NCI-H345 treated with DMSO at 0.1 percent for 48 hours (cell line): ENCODE data around the gene UPK1A.
"Not testable (repeated sequence)": the region's sequence is repeated elsewhere in the genome, so short reads cannot be mapped to it uniquely, and the experiment has no call there.

Experiments
- DNase-seq: peaks from one replicate; lab custom pipeline; 2025; ENCODE audit not compliant: unreplicated experiment; lab: John Stamatoyannopoulos, UW

The UPK1A gene

DNA sequence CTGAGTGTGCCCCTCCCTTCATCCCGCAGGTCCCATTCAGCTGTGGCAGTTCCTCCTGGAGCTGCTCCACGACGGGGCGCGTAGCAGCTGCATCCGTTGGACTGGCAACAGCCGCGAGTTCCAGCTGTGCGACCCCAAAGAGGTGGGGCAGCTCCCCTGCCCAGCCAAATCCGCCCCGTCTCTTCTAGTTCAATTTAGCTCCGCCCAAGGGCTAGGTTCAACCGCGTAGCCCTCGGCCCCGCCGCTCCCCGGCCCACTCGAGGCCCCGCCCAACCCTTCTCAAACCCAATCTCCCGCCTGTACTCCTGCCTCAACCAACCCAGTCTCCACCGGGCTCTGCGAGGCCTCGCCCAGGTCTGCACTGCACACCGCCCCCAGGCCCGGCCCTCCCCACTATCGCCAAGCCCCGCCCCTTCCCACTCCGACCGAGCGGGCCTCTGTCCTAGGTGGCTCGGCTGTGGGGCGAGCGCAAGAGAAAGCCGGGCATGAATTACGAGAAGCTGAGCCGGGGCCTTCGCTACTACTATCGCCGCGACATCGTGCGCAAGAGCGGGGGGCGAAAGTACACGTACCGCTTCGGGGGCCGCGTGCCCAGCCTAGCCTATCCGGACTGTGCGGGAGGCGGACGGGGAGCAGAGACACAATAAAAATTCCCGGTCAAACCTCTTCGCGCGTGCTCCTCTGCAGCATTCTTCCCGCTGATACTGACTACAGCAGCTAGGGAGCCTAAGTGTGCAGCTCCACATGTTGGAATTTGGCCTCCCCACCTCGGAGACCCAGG, 21.9 kb upstream of the UPK1A start:
- peak; percentile 100 for DNase-seq

- peak; percentile 94 for DNase-seq
These were observed 21.2 kb upstream of the UPK1A start for GRCh38 chr19:35644987-35645679.

DNA sequence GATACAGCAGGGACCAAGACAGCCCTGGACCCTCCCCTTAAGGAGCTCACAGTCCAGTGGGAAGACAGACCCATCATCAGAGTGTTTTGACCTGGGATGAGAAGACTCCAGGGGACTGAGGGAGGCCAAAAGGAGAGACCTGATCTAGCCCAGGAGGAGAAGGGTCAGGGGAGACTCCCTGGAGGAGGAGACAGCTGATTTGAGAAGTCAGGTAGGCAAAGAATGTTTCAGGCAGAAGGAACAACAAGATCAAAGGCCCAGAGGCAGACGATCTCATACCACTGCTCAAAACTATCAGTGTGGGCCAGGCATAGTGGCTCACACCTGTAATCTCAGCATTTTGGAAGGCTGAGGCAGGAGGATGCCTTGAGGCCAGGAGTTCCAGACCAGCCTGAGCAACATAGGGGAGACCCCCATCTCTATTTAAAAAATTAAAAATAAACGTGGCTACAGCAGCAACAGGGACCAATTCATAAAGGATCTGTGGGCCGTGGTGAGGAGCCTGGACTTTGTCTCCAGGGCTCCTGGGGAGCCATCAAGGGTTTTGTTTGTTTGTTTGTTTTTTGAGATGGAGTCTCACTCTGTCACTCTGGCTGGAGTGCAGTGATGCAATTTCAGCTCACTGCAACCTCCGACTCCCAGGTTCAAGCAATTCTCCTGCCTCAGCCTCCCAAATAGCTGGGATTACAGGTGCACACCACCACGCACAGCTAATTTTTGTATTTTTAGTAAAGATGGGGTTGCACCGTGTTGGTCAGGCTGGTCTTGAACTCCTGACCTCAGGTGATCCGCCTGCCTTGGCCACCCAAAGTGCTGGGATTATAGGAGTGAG, 20.4 kb upstream of the UPK1A start:
- no peak for DNase-seq

DNA sequence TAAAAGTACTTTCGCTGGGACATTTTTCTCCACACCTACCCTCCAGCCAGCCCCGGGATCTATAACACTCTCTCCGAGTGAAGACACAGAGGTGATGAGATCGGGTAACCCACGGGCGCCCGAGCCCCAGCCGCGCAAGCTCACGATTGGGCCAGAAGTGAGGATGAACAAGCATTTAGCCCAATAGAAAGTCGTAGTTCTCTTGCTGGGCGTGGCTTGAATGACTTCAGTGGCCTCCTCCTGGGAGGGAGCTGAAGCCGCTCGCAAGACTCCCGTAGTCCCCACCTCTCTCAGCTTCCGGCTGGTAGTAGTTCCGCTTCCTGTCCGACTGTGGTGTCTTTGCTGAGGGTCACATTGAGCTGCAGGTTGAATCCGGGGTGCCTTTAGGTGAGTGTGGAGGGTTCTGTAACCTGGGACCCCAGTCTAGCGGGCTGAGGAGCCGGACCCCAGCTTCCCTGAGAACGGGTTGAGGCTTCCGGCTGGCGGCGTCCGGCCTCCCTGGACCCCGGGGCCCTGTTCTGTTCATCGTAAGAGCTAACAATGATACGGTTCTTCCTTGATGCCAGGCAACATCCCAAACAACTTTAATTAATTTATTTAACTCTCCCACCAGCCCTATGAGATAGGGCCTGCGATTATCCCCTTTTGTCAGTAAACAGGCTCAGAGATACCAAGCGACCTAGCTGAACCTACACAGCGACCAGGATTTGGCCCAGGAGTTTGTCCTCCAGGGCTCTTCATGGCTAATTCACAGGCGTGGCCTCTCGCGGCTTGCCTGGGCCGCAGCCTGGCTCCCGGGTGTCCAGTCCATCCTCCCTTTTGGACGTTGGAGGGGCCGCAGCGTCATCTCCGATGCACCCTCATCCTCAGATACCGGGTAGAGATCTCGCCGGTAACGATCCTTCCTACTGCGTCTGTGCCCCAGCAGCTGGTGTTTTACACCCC, 18.0 kb upstream of the UPK1A start, which contains the start of gene COX6B1:
Gene COX6B1 (plus strand): TSS at position 307 of the 945 bp plus-strand sequence. CDS start 2,921 bp downstream, outside the sequence.
- peak; percentile 100 for DNase-seq

DNA sequence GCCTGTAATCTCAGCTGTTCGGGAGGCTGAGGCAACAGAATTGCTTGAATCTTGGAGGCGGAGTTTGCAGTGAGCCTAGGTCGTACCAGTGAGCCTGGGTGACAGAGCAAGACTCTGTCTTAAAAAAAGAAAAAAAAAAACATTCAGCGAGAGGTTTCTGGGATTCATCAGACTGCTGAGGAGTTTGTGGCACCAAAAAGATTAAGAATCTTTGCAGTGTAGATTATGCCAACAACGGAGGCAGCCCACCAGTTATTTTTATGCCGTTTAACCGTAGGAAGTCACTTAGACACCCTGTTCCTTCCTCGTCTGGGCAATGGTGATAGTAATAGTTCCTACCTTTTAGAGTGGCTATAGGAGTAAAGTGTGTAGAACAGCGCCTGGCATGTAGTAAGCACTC, 15.7 kb upstream of the UPK1A start:
- DNase-seq, result no peak

DNA sequence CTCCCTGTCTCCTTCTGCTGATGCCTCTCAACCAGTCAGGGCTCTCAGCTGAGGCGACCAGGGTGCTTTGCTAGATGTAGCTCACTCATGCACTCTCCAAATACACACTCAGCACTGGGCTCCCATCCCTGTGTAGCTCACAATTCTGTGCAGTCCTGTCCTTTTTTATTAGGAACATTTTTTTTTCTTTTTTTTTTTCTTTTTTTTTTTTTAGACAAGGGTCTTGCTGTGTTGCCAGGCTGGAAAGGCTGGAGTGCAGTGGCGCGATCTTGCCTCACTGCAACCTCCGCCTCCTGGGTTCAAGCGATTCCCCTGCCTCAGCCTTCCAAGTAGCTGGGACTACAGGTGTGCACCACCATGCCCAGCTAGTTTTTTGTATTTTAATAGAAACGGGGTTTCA, 11.5 kb upstream of the UPK1A start:
- not testable (repeated sequence) for DNase-seq

DNA sequence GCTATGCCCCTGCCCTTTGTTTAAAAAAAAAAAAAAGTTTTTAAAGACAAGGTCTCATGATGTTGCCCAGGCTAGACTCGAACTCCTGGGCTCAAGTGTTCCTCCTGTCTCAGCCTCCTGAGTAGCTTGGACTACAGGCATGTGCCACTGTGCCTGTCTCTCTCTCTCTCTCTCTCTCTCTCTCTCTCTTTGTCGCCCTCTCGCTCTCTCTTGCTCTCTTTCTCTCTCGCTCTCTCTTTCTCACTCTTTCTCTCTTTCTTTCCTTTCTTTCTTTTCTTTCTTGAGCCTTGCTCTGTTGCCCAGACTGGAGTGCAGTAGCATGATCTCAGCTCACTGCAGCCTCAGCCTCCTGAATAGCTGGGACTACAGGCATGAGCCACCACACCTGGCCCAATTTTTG, 10.7 kb upstream of the UPK1A start:
- DNase-seq, result no peak

GRCh38 chr19:35656700-35657099, 9.6 kb upstream of the UPK1A start:
- DNase-seq, result no peak

- DNase-seq, result no peak
These were observed 8.2 kb upstream of the UPK1A start for GRCh38 chr19:35657904-35658700.

DNA sequence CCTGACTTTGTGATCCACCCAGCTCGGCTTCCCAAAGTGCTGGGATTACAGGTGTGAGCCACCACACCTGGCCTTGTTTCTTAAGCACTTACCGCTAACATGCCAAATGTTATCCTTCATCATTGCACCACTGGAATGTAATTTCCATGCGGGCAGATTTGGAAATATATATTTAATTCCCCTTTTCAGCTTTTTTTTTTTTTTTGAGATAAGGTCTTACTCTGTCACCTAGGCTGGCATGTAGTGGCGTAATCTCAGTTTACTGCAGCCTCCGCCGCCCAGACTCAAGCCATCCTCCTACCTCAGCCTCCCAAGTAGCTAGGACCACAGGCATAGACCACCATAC, 4.3 kb upstream of the UPK1A start:
- DNase-seq, result no peak

DNA sequence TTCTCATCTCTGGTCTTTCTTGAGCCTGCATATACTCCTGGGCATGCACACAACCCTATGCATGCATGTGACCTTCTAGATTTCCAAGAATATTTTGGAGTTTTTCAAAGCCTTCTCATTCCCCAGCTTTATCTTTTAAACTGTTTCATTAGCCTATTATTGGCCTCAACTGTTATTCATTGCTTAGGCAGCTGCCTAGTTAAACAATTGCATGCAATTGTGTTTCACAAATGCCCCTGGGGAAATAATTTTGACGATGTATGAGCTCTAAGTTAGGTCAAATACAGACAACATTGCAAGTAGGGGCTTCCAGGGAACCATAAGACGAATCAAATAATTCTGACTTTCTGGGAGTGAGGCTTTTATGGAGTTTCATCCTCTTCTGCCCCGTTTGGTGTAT, 2.3 kb upstream of the UPK1A start:
- no peak for DNase-seq

- no peak for DNase-seq
These were observed 1.2 kb upstream of the UPK1A start for GRCh38 chr19:35665157-35665556.

DNA sequence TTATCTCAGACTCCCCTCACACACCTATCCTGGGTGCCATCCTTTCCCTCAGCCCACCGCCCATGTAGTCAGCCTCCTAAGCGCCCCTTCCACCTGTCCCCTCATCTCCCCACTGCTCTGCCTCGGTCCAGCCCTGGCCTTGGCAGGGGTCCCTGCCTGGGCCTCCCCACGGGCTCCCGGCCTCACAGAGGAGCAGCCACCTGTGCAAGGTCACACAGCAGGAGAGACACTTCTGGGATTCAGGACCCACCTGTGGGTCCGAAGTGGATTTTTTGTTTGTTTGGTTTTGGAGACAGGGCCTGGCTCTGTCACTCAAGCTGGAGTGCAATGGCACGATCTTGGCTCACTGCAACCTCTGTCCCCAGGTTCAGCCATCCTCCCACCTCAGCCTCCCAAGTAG, 713 bp upstream of the UPK1A start:
- no peak for DNase-seq

GRCh38 chr19:35669566-35669965, 3.2 kb downstream of the UPK1A start:
- no peak for DNase-seq

DNA sequence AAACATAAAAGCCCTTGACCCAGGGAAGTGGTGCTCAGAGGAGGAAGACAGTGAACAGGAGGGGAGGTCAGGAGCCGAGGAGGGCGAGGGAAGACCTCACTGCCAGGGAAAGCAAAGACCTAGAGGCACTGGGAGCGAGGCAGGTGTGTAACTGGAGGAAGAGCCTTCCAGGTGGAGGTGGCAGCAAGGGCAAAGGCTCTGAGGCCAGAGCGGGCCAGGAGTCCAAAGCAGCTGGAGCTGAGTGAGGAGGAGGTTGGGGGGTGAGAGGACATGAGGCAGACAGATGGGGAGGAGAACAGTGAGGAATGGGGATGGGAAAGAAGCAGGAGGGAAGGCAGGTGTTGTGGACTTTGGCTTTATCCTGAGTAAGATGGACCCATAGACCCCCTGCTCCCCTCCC, 3.7 kb downstream of the UPK1A start:
- no peak for DNase-seq

GRCh38 chr19:35670686-35671085, 4.4 kb downstream of the UPK1A start:
- DNase-seq, result no peak

DNA sequence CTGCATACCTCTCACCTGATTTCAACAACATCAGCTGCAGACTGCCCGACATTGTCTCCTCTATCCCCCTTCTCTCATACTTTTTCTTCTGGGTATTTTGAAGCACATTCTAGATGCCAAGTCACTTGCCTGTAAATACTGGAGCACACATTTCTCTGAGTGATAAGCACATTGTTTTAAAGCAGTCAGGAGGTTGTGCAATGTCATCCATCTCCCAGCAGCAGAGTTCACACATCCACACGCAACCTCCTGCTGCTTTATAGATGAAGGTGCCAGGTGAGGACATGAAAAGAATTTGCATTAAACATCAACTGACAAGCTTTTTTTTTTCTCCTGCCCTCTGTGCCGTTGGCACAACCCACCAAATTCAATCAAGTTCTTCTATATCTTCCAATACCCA, 5.5 kb downstream of the UPK1A start:
- peak; percentile 86 for DNase-seq

DNA sequence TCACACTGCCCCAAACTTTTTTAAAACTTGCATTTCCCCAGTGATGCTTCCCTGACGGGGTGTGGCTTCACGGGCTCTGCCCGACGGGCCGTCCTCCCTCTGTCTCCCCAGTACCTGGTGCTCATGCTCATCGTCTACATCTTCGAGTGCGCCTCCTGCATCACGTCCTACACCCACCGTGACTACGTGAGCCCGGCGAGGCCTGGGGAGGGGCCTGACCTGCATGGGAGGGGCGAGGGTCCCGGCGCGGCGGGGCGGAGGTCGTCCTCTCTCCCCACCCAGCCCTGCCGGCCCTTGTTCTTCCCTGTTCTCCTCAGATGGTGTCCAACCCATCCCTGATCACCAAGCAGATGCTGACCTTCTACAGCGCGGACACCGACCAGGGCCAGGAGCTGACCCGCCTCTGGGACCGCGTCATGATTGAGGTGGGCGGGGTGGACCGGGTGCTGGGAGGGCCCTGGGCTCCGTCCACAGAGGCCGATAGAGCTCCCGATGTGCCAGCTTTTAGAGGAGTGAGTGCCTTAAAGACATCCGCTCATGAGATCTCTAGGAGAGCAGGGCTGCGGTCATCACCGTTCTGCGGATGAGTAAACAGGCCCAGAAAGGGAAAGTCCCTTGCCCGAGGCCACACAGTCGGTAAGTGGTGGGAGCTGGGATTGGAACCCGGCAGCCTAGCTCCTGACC, 6.9 kb downstream of the UPK1A start:
- peak; percentile 55 for DNase-seq

DNA sequence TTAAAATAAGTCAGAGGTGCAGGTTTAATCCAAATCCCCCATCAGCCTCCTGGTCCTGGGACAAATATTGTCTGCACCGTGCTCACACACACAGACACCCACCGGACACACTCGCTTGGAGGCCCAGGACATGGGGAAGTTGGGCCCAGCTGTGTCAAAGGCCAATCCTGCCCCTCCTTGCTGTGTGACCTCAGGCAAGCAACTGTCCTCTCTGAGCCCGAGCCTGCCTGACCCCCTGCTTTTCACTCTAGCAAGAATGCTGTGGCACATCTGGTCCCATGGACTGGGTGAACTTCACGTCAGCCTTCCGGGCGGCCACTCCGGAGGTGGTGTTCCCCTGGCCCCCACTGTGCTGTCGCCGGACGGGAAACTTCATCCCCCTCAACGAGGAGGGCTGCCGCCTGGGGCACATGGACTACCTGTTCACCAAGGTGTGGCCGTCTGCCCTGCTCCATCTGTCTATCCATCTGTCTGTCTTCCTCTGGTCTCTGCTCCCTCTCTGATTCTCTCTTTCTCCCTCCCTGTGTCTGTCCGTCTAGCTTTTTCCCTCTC, 9.3 kb downstream of the UPK1A start:
- DNase-seq, result no peak
